Spinal cord (tissue), 10 donors: ENCODE results near the gene CD59. TPM values are rescaled to one million over a fixed set of nuclear protein-coding genes. Genes with fewer than 3 reads are reported as not detected.

Experiments
- DNase-seq, 6 donors: peaks; one replicate each; pipeline versions ENCODE4 v3.0.0 to v3.0.0-alpha.2; 2013 to 2015; ENCODE audit warnings: low spot score in 6 of 6, low read depth in 4 of 6
- H3K27ac ChIP-seq: one replicate; pipeline ENCODE4 v1.5.1; 2013; ENCODE audit warnings: low read depth, low read length, control low read depth
- H3K27me3 ChIP-seq: one replicate; pipeline ENCODE4 v1.6.1; 2013; ENCODE audit warnings: low read length; ENCODE audit not compliant: control insufficient read depth, insufficient read depth
- H3K36me3 ChIP-seq: one replicate; pipeline ENCODE4 v1.6.1; 2013; ENCODE audit warnings: low read length; ENCODE audit not compliant: control insufficient read depth, insufficient read depth
- H3K4me1 ChIP-seq: one replicate; pipeline ENCODE4 v1.6.1; 2013; ENCODE audit warnings: low read length; ENCODE audit not compliant: control insufficient read depth, insufficient read depth
- H3K4me3 ChIP-seq: one replicate; pipeline ENCODE4 v1.5.1; 2013; ENCODE audit warnings: low read depth, low read length, control low read depth
- H3K9me3 ChIP-seq: one replicate; pipeline ENCODE4 v1.6.1; 2013; ENCODE audit warnings: low read length; ENCODE audit not compliant: control insufficient read depth, insufficient read depth
- WGBS: methylation state at CpG from one replicate; pipeline ENCODE4 v1.1.5; 2013; ENCODE audit warnings: missing lambda C conversion rate; ENCODE audit not compliant: insufficient coverage; 5-methylcytosine and 5-hydroxymethylcytosine counted together
- polyA plus RNA-seq, 2 donors: library from polyadenylated mRNA; unstranded; fragments of 120-200 nt; gene quantifications; one replicate each; pipeline ENCODE4 v1.2.1, GENCODE V29; 2013; ENCODE audit not compliant: insufficient read length in 2 of 2
- total RNA-seq, 2 donors: library from RNA; depleted of rRNA in 1 of 2; stranded (reverse); fragments of 120-200 nt in 1 of 2; fragments of >200 nt in 1 of 2; gene quantifications; one replicate each; pipeline versions ENCODE4 v1.2.3 to v1.2.4, GENCODE V29; 2013 to 2014
- donor health status: healthy.

Gene CD59
- total and polyA plus RNA-seq, 4 donors: 123 to 326 (median 159) TPM

DNA sequence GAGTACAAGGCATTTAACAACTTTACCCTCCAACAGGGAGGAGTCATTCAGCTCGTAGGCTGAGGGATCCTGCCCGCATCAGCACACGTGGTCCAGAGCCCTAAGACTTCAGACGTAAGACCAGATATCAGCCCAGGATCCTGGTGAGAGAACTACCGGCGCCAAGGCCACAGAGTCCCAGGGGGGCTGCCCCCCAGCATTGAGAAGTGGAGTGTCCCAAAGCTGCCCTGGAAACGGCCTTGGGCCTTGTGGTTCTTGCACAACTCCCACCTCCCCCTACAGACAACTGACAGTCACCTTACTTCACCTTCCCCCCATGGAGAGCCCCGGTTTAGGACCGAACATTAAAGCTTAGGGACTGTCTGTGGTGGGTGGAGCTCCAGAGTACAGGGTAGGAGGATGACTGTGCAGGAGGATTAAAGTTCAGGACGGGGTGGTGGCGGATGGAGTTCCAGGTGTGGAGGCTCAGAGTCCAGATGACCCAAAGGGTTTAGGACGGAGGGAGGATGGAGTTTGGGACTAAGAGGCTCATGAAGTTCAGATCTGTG is 36.6 kb downstream of the CD59 start:
- Histone ChIP-seq H3K4me3 (peak overlapping the region; percentile 62), H3K4me1 (peaks cover 38% of the 10 kb centered on the region), H3K27ac (no peak overlapping the region), H3K27me3 (peaks cover 6% of the 10 kb centered on the region), H3K9me3 (no peaks in the 10 kb centered on the region), H3K36me3 (no peaks in the 10 kb centered on the region)
- WGBS: 75% methylated on average over 8 of the region's 12 CpGs
- no peak for DNase-seq

- H3K27me3 ChIP-seq: peaks cover 6% of the 10 kb centered on the region
- H3K4me3 ChIP-seq: no peak overlapping the region
- H3K27ac ChIP-seq: no peak overlapping the region
- H3K9me3 ChIP-seq: no peaks in the 10 kb centered on the region
- H3K36me3 ChIP-seq: no peaks in the 10 kb centered on the region
- DNase-seq: no peak
- H3K4me1 ChIP-seq: peaks cover 33% of the 10 kb centered on the region
- no CpG with 5 or more reads among the region's 5 CpGs for WGBS
These were observed 37.3 kb downstream of the CD59 start for GRCh38 chr11:33698921-33699320.

- H3K36me3 ChIP-seq: no peaks in the 10 kb centered on the region
- no peak overlapping the region for H3K4me3 ChIP-seq
- no CpG with 5 or more reads among the region's 3 CpGs for WGBS
- H3K4me1 ChIP-seq: peaks cover 29% of the 10 kb centered on the region
- peaks cover 6% of the 10 kb centered on the region for H3K27me3 ChIP-seq
- no peak overlapping the region for H3K27ac ChIP-seq
- H3K9me3 ChIP-seq: no peaks in the 10 kb centered on the region
- DNase-seq: no peak
These were observed 38.2 kb downstream of the CD59 start for GRCh38 chr11:33697997-33698396.

DNA sequence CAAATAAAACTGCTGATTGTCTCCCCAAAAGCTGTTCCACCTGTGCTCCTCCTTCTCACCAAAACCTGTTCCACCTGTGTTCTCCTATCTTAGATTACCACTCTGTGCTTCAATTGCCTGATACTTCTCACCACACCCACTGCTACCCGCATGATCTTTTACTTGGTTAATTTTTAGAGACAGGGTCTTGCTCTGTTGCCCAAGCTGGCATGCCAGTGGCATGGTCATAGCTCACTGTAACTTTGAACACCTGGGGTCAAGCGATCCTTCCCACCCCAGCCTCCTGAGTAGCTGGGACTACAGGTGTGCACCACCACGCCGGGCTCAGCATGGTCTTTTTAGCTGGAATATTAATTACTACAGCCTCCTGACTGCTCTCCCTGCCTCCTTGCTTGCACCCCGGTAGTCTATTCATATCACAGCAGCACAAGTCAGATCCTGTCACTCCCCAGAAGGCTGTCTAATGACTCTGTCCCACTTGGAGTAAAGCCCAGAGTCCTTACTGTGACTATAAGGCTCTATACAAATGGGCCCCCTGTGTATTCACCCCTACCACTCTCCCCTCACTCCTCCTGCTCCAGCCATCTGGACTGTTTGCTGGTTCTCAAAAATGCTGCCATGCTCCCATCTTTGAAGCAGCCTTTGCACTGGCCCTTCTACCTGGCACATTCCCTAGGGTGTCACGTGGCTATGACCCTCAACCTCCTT is 39.1 kb downstream of the CD59 start:
- H3K4me1 ChIP-seq: peaks cover 33% of the 10 kb centered on the region
- DNase-seq: peak in 2 of 6 donors; percentile 52 to 74
- 60% methylated on average over 6 of the region's 6 CpGs for WGBS
- H3K27me3 ChIP-seq: peaks cover 6% of the 10 kb centered on the region
- H3K9me3 ChIP-seq: no peaks in the 10 kb centered on the region
- H3K36me3 ChIP-seq: no peaks in the 10 kb centered on the region
- H3K4me3 ChIP-seq: no peak overlapping the region
- no peak overlapping the region for H3K27ac ChIP-seq

DNA sequence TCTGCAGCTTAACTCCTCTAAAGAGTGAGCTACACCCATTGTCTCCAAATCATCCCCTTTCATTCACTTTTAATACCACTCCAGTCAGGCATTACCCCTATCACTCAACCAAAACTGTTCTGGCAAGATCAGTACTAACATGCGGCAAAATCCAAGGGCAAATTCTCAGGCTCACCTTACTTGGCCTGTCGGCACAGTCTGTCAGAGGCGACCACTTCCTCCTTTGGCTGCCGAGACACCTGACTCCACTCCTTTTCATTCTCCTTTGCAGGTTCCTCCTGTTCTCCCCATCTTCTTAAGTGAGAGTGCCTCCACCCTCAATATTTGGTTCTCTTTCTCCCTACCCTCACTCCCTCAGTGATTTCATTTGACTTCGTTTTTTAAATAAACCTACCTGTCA is 39.8 kb downstream of the CD59 start:
- no peak overlapping the region for H3K4me3 ChIP-seq
- no peak for DNase-seq
- 95% methylated on average over 5 of the region's 5 CpGs for WGBS

DNA sequence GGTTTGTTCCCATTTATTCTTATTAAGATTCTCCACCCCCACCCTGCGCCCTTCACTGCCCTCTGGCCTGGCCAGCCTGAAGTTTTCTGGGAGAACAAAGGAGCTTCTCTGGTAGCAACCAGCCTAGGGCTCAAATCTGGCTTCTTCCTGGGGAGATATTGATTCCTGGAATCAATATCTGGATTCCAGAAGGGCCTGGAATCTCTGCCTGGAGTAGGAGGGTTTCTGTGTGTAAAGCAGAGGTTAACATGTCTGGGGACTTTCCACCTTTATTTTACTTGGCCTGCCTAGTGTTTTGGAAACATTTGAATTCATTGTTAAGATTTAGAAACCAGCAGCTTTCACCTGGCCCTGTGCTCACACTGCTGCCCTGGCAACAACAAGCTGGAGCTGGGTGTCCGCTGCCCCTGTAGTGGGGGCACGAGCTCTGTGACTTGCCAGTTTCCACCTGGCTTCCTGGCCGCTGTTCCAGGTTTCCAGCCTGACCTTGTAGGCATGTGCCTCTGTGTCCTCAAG is 41.1 kb downstream of the CD59 start:
- H3K27ac ChIP-seq: no peak overlapping the region
- H3K36me3 ChIP-seq: no peaks in the 10 kb centered on the region
- DNase-seq: no peak
- peaks cover 6% of the 10 kb centered on the region for H3K27me3 ChIP-seq
- peaks cover 40% of the 10 kb centered on the region for H3K4me1 ChIP-seq
- H3K9me3 ChIP-seq: no peaks in the 10 kb centered on the region
- WGBS: 68% methylated on average over 4 of the region's 4 CpGs
- no peak overlapping the region for H3K4me3 ChIP-seq

More for the DNA sequence above, 39.8 kb downstream of the CD59 start:
- Histone ChIP-seq H3K27ac (no peak overlapping the region), H3K36me3 (no peaks in the 10 kb centered on the region), H3K4me1 (peaks cover 37% of the 10 kb centered on the region), H3K27me3 (peaks cover 6% of the 10 kb centered on the region), H3K9me3 (no peaks in the 10 kb centered on the region)

DNA sequence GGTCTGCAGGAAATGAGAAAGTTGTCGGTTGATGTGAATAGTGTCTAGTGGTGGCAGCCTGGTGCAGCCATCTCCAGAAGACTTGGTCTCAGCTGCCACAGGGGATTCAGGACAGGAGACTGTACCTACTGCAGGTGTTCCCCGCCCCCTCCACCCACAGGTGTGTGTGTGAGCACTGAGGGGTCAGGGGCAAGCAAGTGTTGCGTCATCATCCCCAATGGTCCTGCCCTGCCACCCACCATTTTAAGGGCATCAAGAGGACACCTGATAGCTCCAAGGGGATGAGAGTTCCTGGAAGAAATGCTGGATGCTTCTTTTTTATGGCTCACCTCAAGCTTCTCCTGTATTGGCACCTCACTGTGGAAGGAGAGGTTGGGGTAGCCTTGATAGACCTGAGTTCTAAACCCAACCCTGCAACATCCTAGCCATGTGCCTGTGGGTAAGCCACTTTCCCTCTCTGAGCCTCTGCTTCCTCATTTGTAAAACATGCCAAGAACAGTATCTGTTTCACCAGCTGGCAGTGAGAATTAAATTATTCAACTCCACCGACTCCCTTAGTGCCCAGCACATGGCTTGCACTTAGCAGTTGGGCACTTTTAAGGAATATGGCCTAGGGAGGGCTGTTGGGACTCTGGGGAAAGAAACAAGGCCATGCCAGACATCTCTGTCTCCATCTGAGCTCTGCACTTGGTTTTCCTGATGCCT is 41.7 kb downstream of the CD59 start:
- peaks cover 38% of the 10 kb centered on the region for H3K4me1 ChIP-seq

GRCh38 chr11:33692541-33692940 is 43.7 kb downstream of the CD59 start:
- peak overlapping the region; percentile 80 for H3K27ac ChIP-seq
- peak in 2 of 6 donors; percentile 71 to 79 for DNase-seq
- H3K4me1 ChIP-seq: peaks cover 41% of the 10 kb centered on the region
- no peak overlapping the region for H3K4me3 ChIP-seq
- no peaks in the 10 kb centered on the region for H3K9me3 ChIP-seq
- H3K36me3 ChIP-seq: no peaks in the 10 kb centered on the region
- peaks cover 6% of the 10 kb centered on the region for H3K27me3 ChIP-seq
- no CpG with 5 or more reads among the region's 5 CpGs for WGBS

More for the DNA sequence above, 41.7 kb downstream of the CD59 start:
- no peak for DNase-seq
- H3K9me3 ChIP-seq: no peaks in the 10 kb centered on the region
- H3K27ac ChIP-seq: no peak overlapping the region
- no peak overlapping the region for H3K4me3 ChIP-seq
- no peaks in the 10 kb centered on the region for H3K36me3 ChIP-seq
- 100% methylated on average over 1 of the region's 4 CpGs for WGBS
- H3K27me3 ChIP-seq: peaks cover 6% of the 10 kb centered on the region

- H3K4me3 ChIP-seq: no peak overlapping the region
- peak; percentile 63 to 95 (median 72) for DNase-seq
- 11% methylated on average over 7 of the region's 9 CpGs for WGBS
These were observed 44.2 kb downstream of the CD59 start for GRCh38 chr11:33692013-33692504.

More at GRCh38 chr11:33692013-33692504, 44.2 kb downstream of the CD59 start:
- Histone ChIP-seq H3K27me3 (peaks cover 5% of the 10 kb centered on the region), H3K27ac (peak overlapping the region; percentile 80), H3K9me3 (no peaks in the 10 kb centered on the region), H3K4me1 (peaks cover 40% of the 10 kb centered on the region), H3K36me3 (no peaks in the 10 kb centered on the region)
